Dermis blood vessel endothelial cell (primary cell): ENCODE data around the gene BCL7C. TPM values are rescaled to one million over a fixed set of nuclear protein-coding genes. Genes with fewer than 3 reads are reported as not detected.
"Not testable (repeated sequence)": the region's sequence is repeated elsewhere in the genome, so short reads cannot be mapped to it uniquely, and the experiment has no call there.

Experiments
- DNase-seq: peaks from one replicate; pipeline ENCODE4 v3.0.0; 2010
- total RNA-seq: library from RNA; depleted of rRNA; stranded (reverse); fragments of >200 nt; gene quantifications from 2 replicates; pipeline ENCODE4 v1.2.3, GENCODE V29; 2014

BCL7C gene
- total RNA-seq, 1 donor from 2014 or later: 58.0 TPM

- DNase-seq: no peak
Observed at GRCh38 chr16:30894540-30895368, 877 bp upstream of the BCL7C start.

- no peak for DNase-seq
Observed at GRCh38 chr16:30893417-30893743, 497 bp downstream of the BCL7C start.

GRCh38 chr16:30892670-30893416 is 1.0 kb downstream of the BCL7C start:
- DNase-seq: no peak

- not testable (repeated sequence) for DNase-seq
Observed at GRCh38 chr16:30891043-30891823, 2.6 kb downstream of the BCL7C start.

GRCh38 chr16:30889721-30890120 is 4.2 kb downstream of the BCL7C start:
- DNase-seq: no peak

GRCh38 chr16:30888856-30889499 is 4.9 kb downstream of the BCL7C start:
- peak; percentile 29 for DNase-seq

- DNase-seq: no peak
Observed at GRCh38 chr16:30887927-30888326, 6.0 kb downstream of the BCL7C start.

- DNase-seq: no peak
Observed at GRCh38 chr16:30886145-30886544, 7.7 kb downstream of the BCL7C start.

- DNase-seq: no peak
Observed at GRCh38 chr16:30885196-30885595, 8.7 kb downstream of the BCL7C start.

GRCh38 chr16:30884760-30885159 is 9.1 kb downstream of the BCL7C start:
- no peak for DNase-seq

GRCh38 chr16:30882429-30883310 is 11.2 kb downstream of the BCL7C start:
- no peak for DNase-seq

GRCh38 chr16:30876867-30877266 is 17.0 kb downstream of the BCL7C start:
- peak; percentile 28 for DNase-seq

- DNase-seq: peak; percentile 48
Observed at GRCh38 chr16:30875871-30876801, 17.7 kb downstream of the BCL7C start.

- DNase-seq: peak; percentile 94
Observed at GRCh38 chr16:30874821-30875717, 18.8 kb downstream of the BCL7C start.

GRCh38 chr16:30874244-30874820 is 19.5 kb downstream of the BCL7C start:
- DNase-seq: no peak

- DNase-seq: no peak
Observed at GRCh38 chr16:30870904-30871303, 23.0 kb downstream of the BCL7C start.

GRCh38 chr16:30867747-30868146 is 26.1 kb downstream of the BCL7C start:
- DNase-seq: peak; percentile 26

GRCh38 chr16:30866031-30866430 is 27.8 kb downstream of the BCL7C start:
- DNase-seq: no peak

- DNase-seq: not testable (repeated sequence)
Observed at GRCh38 chr16:30863178-30863577, 30.7 kb downstream of the BCL7C start.
